Endothelial cell of umbilical vein (primary cell): ENCODE data around the gene ARHGAP32.

Experiments used
- CTCF ChIP-seq, 2 donors: IDR thresholded peaks; 1 replicate in 1 of 2; 2 replicates in 1 of 2; pipeline ENCODE4 v1.5.1; 2011; ENCODE audit warnings: low read length in 2 of 2, mild to moderate bottlenecking in 2 of 2, moderate library complexity in 2 of 2, control low read depth in 1 of 2, inconsistent platforms in 1 of 2, low read depth in 1 of 2; ENCODE audit not compliant: insufficient read depth in 1 of 2; ENCODE audit errors: extremely low read depth in 1 of 2
- EZH2 ChIP-seq: IDR thresholded peaks from 2 replicates; pipeline ENCODE4 v1.6.1; 2012; ENCODE audit warnings: borderline replicate concordance, low read depth, mild to moderate bottlenecking, moderate library complexity, low read length, inconsistent platforms; ENCODE audit not compliant: severe bottlenecking
- GATA2 ChIP-seq: IDR thresholded peaks from 2 replicates; pipeline ENCODE4 v1.7.0; 2011; ENCODE audit warnings: low read depth, mild to moderate bottlenecking, moderate library complexity, mixed read lengths, low read length; ENCODE audit not compliant: insufficient read length, insufficient read depth
- JUN ChIP-seq: IDR thresholded peaks from 2 replicates; pipeline ENCODE4 v1.6.1; 2011; ENCODE audit warnings: borderline replicate concordance, low read depth; ENCODE audit not compliant: insufficient read length, insufficient read depth
- MYC ChIP-seq: IDR thresholded peaks from one replicate; pipeline ENCODE4 v1.6.1; 2011; ENCODE audit warnings: mild to moderate bottlenecking, low read depth, low read length
- POLR2A ChIP-seq: IDR thresholded peaks from 2 replicates; pipeline ENCODE4 v1.6.1; 2012; ENCODE audit warnings: low read depth, mild to moderate bottlenecking, control low read depth, low read length
- POLR2AphosphoS5 ChIP-seq: IDR thresholded peaks from 2 replicates; pipeline ENCODE4 v1.6.1; 2012; ENCODE audit warnings: low read depth, mild to moderate bottlenecking, control low read depth, low read length, moderate library complexity; ENCODE audit not compliant: insufficient read depth

- TF ChIP-seq POLR2A (no peak), CTCF (IDR thresholded peaks at IDR 0.05; ENCODE audit: extremely low read depth in 1 of 2, insufficient read depth in 1 of 2, low read depth in 1 of 2, low read length in 2 of 2) (no peak), JUN (no peak), EZH2 (no peak), MYC (no peak), GATA2 (no peak), POLR2AphosphoS5 (no peak)
Observed at GRCh38 chr11:129145276-129145675, 46.8 kb downstream of the ARHGAP32 start.
